Osteocyte (in vitro differentiated cells): ENCODE results near the gene DOCK11. TPM values are rescaled to one million over a fixed set of nuclear protein-coding genes. Genes with fewer than 3 reads are reported as not detected.
"Not testable (repeated sequence)": the region's sequence is repeated elsewhere in the genome, so short reads cannot be mapped to it uniquely, and the experiment has no call there.

Experiments used
- DNase-seq: peaks from one replicate; pipeline ENCODE4 v3.0.0; 2021; ENCODE audit warnings: mixed read lengths; ENCODE audit not compliant: unreplicated experiment; ENCODE audit errors: extremely low spot score
- H3K27ac Mint-ChIP-seq: one replicate; pipeline ENCODE4 v1.8.0; 2021; ENCODE audit warnings: mild to moderate bottlenecking, mixed read lengths; ENCODE audit not compliant: unreplicated experiment
- H3K27me3 Mint-ChIP-seq: one replicate; pipeline ENCODE4 v1.8.0; 2021; ENCODE audit warnings: mixed read lengths; ENCODE audit not compliant: unreplicated experiment
- H3K36me3 Mint-ChIP-seq: one replicate; pipeline ENCODE4 v1.8.0; 2021; ENCODE audit warnings: mixed read lengths; ENCODE audit not compliant: unreplicated experiment
- H3K4me1 Mint-ChIP-seq: one replicate; pipeline ENCODE4 v1.8.0; 2021; ENCODE audit warnings: mixed read lengths; ENCODE audit not compliant: unreplicated experiment
- H3K4me3 Mint-ChIP-seq: one replicate; pipeline ENCODE4 v1.8.0; 2021; ENCODE audit warnings: mild to moderate bottlenecking, moderate library complexity, mixed read lengths; ENCODE audit not compliant: unreplicated experiment
- H3K9me3 Mint-ChIP-seq: one replicate; pipeline ENCODE4 v1.8.0; 2021; ENCODE audit warnings: mixed read lengths; ENCODE audit not compliant: unreplicated experiment
- total RNA-seq: library from RNA; stranded (reverse); gene quantifications from 2 replicates; pipeline ENCODE4 v1.2.1, GENCODE V29; 2021
- TF ChIP-seq, protein P1 (sequence below): fragments of 200-600 bp; sonication (generic); IDR thresholded peaks from 2 replicates; pipeline ENCODE4 v1.5.0; 2021; ENCODE audit warnings: antibody characterized with exemption, mild to moderate bottlenecking, moderate library complexity

The DOCK11 gene
- total RNA-seq, 1 donor from 2014 or later = 24.8 TPM

DNA sequence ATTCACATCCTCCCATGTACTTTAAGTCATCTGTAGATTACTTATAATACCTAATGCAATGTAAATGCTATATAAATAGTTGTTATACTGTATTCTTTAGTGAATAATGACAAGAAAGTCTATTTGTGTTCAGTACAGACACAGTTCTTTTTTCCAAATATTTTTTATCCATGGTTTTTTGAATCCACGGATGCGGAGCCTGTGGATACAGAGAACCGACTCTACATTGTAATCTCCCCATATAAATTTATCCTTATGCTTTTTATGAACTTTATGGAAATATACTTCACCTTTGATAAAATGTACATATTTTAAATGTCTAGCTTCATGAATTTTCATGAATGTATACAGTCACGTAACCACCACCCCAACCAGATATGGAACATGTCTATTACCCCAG, 88.2 kb downstream of the DOCK11 start:
- Mint-ChIP-seq H3K9me3 (no peaks in the 10 kb centered on the region), H3K27ac (no peak overlapping the region), H3K4me3 (no peak overlapping the region), H3K27me3 (no peaks in the 10 kb centered on the region), H3K4me1 (peaks cover 2% of the 10 kb centered on the region), H3K36me3 (peaks cover 11% of the 10 kb centered on the region)
- TF ChIP-seq, protein P1, sequence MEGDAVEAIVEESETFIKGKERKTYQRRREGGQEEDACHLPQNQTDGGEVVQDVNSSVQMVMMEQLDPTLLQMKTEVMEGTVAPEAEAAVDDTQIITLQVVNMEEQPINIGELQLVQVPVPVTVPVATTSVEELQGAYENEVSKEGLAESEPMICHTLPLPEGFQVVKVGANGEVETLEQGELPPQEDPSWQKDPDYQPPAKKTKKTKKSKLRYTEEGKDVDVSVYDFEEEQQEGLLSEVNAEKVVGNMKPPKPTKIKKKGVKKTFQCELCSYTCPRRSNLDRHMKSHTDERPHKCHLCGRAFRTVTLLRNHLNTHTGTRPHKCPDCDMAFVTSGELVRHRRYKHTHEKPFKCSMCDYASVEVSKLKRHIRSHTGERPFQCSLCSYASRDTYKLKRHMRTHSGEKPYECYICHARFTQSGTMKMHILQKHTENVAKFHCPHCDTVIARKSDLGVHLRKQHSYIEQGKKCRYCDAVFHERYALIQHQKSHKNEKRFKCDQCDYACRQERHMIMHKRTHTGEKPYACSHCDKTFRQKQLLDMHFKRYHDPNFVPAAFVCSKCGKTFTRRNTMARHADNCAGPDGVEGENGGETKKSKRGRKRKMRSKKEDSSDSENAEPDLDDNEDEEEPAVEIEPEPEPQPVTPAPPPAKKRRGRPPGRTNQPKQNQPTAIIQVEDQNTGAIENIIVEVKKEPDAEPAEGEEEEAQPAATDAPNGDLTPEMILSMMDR = no peak
- DNase-seq = no peak

DNA sequence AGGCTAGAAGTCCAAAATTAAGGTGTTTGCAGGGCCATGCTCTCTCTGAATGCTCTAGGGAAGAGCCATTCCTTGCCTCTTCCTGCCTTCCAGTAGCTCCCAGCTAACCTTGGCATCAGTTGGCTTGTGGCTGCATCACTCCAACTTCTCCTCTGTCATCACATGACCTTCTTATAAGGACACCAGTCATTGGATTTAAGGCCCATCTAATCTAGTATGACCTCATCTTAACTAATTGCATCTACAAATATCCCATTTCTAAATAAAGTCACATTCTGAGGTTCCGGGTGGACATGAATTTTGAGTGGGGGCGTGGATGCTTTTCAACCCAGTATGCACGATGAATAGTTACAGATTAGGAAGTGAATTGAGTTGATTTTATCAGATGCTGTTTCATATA, 89.7 kb downstream of the DOCK11 start:
- H3K4me3 Mint-ChIP-seq = no peak overlapping the region
- no peaks in the 10 kb centered on the region for H3K9me3 Mint-ChIP-seq
- peaks cover 11% of the 10 kb centered on the region for H3K36me3 Mint-ChIP-seq
- no peaks in the 10 kb centered on the region for H3K27me3 Mint-ChIP-seq
- H3K4me1 Mint-ChIP-seq = peaks cover 2% of the 10 kb centered on the region
- no peak overlapping the region for H3K27ac Mint-ChIP-seq
- no peak for DNase-seq
- TF ChIP-seq, protein P1 = no peak

- not testable (repeated sequence) for DNase-seq, H3K9me3 Mint-ChIP-seq, H3K27me3 Mint-ChIP-seq, H3K36me3 Mint-ChIP-seq, H3K4me3 Mint-ChIP-seq, H3K27ac Mint-ChIP-seq, H3K4me1 Mint-ChIP-seq
Measured at GRCh38 chrX:118586206-118586605, 90.6 kb downstream of the DOCK11 start.

- no peaks in the 10 kb centered on the region for H3K27me3 Mint-ChIP-seq
- no peaks in the 10 kb centered on the region for H3K4me1 Mint-ChIP-seq
- H3K27ac Mint-ChIP-seq = no peak overlapping the region
- DNase-seq = no peak
- TF ChIP-seq, protein P1 = no peak
- H3K9me3 Mint-ChIP-seq = no peaks in the 10 kb centered on the region
- H3K4me3 Mint-ChIP-seq = no peak overlapping the region
- H3K36me3 Mint-ChIP-seq = peaks cover 8% of the 10 kb centered on the region
Measured at GRCh38 chrX:118588715-118589114, 93.1 kb downstream of the DOCK11 start.

GRCh38 chrX:118589227-118589626, 93.6 kb downstream of the DOCK11 start:
- Mint-ChIP-seq H3K9me3 (no peaks in the 10 kb centered on the region), H3K4me1 (no peaks in the 10 kb centered on the region), H3K27ac (no peak overlapping the region), H3K36me3 (peaks cover 10% of the 10 kb centered on the region), H3K4me3 (no peak overlapping the region), H3K27me3 (no peaks in the 10 kb centered on the region)
- DNase-seq = no peak
- TF ChIP-seq, protein P1 = no peak

DNA sequence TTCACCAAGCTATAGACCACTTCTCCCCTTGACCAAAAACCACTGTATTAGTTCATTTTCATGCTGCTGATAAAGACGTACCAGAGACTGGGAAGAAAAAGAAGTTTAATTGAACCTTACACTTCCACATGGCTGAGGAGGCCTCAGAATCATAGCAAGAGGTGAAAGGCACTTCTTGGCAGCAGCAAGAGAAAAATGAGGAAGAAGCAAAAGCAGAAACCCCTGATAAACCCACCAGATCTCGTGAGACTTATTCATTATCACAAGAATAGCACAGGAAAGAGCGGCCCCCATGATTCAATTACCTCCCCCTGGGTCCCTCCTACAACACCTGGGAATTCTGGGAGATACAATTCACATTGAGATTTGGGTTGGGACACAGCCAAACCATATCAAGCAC, 97.8 kb downstream of the DOCK11 start:
- peaks cover 6% of the 10 kb centered on the region for H3K4me1 Mint-ChIP-seq
- peaks cover 6% of the 10 kb centered on the region for H3K36me3 Mint-ChIP-seq
- H3K27me3 Mint-ChIP-seq = no peaks in the 10 kb centered on the region
- TF ChIP-seq, protein P1 = no peak
- no peak for DNase-seq
- no peak overlapping the region for H3K27ac Mint-ChIP-seq
- H3K9me3 Mint-ChIP-seq = no peaks in the 10 kb centered on the region
- H3K4me3 Mint-ChIP-seq = no peak overlapping the region
